Fibroblast of pulmonary artery (primary cell): Measurements from ENCODE around the gene SCPEP1.

ENCODE experiments used
- DNase-seq: peaks from one replicate; pipeline ENCODE4 v3.0.0-alpha.2; 2010; ENCODE audit warnings: low read depth
- H3K4me3 ChIP-seq: replicated peaks from 2 replicates; pipeline ENCODE4 v1.5.1; 2011; ENCODE audit warnings: low read depth, mild to moderate bottlenecking, control low read depth, low read length, moderate library complexity
- TF ChIP-seq, protein P1 (sequence below): IDR thresholded peaks from 2 replicates; pipeline ENCODE4 v1.5.1; 2011; ENCODE audit warnings: mild to moderate bottlenecking, control low read depth, low read length, inconsistent platforms; ENCODE audit errors: missing control alignments

Gene SCPEP1

DNA sequence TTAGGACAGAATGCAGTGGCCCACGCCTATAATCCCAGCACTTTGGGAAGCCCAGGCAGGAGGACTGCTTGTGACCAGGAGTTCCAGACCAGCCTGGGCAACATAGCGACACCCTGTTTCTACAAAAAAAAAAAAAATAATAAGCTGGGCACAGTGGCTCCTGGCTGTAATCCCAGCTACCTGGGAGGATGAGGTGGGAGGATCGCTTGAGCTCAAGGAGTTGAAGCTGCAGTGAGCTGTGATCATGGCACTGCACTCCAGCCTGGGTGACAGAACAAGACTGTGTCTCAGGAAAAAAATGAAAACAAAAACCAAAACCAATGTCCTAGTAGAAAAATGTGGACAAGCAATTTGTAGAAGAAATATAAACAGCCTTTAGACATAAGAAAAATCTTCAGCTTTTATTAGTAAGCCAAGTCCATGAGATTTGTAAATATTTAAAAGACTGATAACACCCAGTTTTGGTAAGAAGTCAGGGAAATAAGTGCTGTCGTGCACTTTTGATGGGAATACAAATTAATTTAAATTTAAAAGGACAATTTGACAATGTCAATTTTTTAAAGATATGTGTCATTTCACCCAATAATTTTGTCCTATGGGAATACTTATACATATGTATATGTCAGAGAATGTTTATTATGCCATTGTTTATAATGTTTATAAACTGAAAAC lies 11.1 kb downstream of the SCPEP1 start:
- H3K4me3 ChIP-seq, result no peak overlapping the region
- TF ChIP-seq, protein P1, sequence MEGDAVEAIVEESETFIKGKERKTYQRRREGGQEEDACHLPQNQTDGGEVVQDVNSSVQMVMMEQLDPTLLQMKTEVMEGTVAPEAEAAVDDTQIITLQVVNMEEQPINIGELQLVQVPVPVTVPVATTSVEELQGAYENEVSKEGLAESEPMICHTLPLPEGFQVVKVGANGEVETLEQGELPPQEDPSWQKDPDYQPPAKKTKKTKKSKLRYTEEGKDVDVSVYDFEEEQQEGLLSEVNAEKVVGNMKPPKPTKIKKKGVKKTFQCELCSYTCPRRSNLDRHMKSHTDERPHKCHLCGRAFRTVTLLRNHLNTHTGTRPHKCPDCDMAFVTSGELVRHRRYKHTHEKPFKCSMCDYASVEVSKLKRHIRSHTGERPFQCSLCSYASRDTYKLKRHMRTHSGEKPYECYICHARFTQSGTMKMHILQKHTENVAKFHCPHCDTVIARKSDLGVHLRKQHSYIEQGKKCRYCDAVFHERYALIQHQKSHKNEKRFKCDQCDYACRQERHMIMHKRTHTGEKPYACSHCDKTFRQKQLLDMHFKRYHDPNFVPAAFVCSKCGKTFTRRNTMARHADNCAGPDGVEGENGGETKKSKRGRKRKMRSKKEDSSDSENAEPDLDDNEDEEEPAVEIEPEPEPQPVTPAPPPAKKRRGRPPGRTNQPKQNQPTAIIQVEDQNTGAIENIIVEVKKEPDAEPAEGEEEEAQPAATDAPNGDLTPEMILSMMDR, result no peak
- DNase-seq, result no peak

DNA sequence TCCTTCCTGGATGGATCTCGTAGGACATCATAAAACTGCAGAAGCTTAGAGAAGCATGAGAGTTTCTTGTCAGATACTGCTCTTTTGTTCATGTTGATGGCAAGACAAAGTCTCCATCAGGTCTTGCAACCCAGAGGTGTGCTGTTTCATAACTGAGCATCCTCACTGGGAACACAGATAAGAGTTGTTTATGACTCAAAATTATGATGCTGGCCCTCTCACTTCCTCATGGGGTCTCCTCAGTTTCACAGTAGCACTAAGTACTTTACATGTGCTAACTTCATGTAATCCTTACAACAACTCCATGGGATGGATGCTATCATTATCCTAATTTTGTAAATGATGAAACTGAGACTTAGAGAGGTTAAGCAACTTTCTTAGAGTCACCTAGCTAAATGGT lies 14.4 kb downstream of the SCPEP1 start:
- no peak for DNase-seq
- no peak overlapping the region for H3K4me3 ChIP-seq
- TF ChIP-seq, protein P1, result no peak

DNA sequence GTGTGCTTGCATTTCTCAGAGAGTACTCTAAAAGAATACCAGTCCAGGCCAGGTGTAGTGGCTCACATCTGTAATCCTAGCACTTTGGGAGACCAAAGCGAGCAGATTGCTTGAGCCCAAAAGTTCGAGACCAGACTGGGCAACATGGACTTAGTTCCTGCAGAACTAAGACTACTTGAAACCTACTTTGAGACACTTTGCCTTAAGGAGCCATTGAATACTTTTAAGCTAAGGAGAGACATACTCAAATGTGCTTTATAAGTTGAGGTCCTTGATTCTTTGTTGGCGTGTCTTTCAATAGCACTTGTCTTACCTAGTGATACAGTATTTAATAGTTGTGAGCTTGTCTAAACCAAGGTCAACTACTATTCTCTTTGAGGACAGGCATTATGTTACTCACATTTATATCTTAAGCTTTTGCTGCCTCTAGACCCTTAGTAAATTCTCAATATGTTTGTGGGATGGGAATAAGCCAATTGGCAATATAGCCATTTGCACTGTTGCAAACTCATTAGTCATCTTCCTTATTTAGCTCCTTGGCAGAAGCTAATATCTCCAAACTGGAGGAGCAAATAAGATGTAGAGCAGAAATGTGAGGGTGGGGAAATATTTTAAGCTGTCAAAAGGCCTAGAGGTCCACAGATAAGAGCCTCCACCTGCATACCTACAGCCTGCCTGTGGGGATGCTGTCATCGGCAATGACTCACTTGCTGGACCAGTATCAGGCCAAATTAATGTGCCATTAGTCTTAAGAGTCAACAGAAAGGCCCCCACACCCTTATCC lies 16.3 kb downstream of the SCPEP1 start:
- H3K4me3 ChIP-seq, result no peak overlapping the region
- peak; percentile 28 for DNase-seq
- TF ChIP-seq, protein P1, result no peak

DNA sequence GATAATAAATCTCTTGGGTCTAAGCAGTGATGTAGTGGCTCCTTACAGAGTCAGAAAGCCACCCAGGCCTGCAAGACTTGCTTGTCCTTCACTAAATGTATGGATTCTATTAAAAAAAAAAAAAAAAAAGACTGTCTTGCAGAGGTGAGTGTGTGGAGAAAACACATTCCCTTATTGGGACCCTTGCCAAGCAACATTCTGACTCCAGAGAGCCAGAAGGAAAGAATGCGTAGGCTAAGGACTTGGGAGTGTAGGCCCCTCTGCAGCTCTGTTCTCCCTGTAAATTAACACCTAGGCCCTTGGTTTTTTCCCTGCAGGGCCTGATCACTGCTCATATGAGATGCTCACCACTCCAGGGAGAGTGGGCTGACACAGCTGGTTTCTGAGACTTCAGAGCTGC lies 17.8 kb downstream of the SCPEP1 start:
- TF ChIP-seq, protein P1, result no peak
- no peak overlapping the region for H3K4me3 ChIP-seq
- DNase-seq, result no peak

DNA sequence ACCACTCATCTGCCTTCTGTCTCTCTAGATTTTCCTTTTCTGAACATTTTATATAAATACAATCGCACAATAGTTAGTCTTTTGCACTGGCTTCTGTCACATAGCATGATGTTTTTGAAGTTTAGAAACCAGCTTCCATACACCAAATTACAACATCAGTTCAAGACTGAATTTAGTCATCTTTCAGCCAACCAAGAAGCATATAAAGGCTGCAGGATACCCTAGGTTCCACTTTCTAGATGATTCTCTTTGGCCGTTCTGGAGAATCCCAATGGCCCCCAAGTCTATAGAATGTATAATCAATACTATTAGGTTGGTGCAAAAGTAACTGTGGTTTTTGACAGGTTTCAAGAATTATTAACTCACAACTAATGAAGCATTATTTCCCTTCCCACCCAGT lies 19.4 kb downstream of the SCPEP1 start:
- DNase-seq, result no peak
- TF ChIP-seq, protein P1, result no peak
- no peak overlapping the region for H3K4me3 ChIP-seq

DNA sequence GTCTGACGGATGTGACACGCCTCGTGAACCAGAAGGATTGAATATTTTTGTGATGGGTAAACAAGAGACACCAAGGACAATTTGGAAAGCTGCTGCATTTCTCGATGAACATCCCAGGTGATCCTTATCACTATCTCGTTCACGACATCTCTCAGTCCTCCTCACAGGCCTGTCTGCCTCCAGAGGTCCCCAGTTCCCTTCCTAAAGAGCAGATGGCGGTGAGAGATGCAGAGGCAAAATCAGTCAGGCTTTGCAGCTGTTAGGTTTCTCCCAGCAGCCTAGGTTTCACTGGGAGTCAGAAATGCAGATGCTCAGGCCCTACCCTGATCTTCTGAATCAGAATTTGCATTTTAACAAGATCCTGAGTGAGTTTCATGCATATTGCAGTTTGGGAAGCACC lies 23.6 kb downstream of the SCPEP1 start:
- TF ChIP-seq, protein P1, result no peak
- DNase-seq, result no peak
- H3K4me3 ChIP-seq, result no peak overlapping the region

DNA sequence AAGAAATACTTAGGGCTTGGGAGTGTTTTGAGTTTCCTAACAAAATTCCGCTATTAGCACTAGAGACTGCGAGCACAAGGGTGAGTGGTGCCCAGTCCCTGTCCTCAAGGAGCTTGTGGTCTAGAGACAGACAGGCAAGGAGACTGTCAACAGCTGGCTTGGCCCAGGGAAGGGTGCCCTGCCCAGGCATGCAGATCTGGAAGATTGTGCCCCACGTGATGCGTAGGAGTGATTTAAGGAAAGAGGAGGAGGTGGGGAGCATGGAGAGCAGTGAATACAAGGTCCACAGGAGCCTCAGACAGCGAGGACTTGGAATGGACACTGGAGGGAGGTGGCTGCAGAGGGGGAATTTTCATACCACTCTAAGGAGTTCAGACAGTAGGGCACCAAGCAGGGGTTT lies 25.0 kb downstream of the SCPEP1 start:
- TF ChIP-seq, protein P1, result no peak
- H3K4me3 ChIP-seq, result no peak overlapping the region
- no peak for DNase-seq
